ENCODE data around the gene PPP1R14D. TPM values are rescaled to one million over a fixed set of nuclear protein-coding genes. Genes with fewer than 3 reads are reported as not detected.

PPP1R14D gene
- total RNA-seq, 1 donor from 2014 or later = not detected

DNA sequence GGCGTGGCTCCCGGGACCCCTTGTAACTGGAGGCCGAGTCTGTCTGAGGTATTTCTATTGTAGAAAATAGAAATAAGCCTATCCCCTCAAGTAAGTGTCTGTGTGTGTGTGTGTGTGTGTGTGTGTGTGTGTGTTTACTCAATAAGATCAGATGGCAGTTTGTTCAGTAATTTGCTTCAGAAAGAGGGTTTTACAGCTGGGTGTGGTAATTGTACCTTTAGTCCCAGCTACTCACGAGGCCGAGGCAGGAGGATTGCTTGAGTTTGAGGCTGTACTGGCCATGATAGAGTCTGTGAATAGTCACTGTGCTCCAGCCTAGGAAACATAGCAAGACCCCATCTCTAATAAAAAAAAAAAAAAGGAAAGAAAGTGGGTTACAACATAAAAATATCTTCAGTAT, 24.0 kb upstream of the PPP1R14D start:
- DNase-seq = no peak

DNA sequence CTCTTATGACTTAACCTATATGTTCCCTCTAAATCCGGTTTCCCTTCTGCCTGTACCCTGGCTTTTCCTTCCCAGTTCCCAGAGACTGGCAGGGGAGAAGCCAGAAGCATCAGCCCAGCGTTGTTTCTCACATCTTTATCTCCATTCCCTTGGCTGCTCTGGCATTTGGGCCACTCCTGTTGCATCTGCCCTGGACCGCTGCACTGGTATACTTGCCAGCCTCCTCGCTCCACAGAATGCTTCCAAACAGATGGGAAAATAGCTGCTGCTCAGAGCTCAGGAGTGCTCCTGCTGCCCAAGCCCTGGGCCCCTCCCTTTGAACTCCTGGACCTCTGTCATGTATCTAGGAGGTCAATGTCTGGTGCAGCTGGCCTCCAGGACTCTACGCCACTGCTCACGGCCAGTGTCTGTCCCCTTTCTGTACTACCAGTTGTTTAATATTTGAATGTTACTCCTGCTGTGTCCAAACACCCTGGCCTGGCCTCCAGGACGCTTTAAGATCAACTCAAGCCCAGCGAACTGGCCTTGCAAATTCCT, 22.1 kb upstream of the PPP1R14D start:
- DNase-seq = no peak

DNA sequence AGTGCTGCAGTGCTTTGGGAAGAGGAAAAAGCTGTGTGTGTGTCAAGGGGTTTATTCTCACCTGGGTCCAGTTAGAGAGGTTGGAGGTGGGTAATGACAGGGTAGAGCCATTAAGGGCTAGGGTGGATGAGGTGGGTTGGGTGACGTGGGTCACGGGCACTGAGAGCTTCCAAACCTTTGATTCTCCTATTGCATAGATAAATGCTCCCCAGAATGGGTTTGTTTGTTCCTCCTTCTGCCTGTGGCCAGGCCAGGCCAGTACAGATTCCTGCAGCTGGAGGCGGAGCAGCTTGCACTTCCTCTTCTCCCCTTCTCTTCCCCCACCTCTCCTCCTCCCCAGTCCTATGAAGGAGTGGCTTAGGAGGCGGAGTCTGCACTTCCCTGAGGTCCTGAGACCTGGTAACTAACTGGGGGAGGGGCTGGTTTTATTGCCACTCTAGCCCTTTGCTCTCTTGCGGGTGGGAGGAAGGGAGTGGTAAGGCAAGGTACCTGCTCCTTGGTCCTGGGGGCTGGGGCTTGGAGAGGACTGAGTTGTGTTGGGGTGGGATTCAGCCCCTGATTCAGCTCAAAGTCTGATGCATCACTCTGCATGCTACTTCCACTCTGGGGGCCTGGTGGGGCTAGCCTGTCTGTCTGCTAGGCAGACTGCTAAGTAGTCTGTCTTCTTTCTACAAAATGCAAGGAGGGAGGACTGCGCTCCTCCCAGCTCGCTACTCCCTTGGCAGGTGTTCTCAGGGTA, 18.9 kb upstream of the PPP1R14D start:
- DNase-seq = no peak

DNA sequence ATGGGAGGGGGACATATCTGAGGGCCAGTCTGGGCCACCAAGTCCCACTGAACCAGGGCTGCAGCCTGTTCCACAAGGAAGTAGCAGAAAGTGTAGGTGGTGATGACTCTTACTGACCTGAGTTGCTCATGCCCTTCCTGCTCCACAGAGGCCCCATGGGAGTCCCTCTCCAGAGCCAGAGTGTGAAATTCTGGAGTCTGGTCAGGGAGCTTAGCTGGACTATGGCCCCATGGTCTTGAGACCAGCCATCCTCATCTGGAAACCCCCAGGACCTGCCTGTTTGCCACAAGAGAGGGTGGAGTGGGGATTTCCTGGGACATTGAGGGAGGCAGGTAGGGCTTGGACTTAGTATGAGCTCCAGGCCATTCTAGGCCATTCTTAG, 18.3 kb upstream of the PPP1R14D start:
- DNase-seq = no peak

DNA sequence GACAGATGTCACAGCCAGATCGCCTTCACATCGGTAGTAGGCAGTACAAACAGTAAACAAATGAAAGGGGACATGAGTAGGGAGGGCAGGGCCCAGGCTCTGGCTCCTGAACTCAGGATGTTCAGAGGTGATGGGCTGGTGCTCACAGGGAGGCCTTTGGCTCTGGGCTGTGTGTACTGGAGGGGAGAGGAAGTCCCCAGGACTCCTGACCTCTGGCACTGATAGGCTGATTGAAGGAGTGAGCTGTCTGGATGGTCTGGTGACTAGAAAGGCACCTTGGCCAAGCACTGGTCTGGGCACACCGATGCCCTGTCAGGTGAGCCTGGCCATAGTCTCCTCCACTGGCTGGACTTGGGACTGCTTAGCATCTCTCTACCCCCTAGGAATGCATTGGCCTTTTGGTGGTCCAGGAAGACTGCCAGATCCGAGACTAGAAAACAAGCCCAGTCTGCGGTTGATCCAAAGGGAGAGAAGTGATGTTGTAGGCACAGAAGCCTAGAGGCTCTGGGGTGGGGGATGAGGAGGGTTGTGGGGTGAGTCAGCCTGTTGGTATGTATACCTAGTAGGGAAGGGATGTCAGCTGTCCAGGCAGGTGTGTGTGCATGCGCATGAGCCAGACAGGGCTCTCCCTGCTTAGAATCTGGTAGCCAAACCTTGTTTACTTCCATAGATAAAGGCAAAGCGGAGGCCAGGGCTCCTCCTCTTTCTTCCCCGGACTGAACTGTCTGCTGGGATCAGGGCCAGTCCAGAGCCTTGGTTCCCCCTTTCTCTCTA, 17.2 kb upstream of the PPP1R14D start:
- no peak for DNase-seq

DNA sequence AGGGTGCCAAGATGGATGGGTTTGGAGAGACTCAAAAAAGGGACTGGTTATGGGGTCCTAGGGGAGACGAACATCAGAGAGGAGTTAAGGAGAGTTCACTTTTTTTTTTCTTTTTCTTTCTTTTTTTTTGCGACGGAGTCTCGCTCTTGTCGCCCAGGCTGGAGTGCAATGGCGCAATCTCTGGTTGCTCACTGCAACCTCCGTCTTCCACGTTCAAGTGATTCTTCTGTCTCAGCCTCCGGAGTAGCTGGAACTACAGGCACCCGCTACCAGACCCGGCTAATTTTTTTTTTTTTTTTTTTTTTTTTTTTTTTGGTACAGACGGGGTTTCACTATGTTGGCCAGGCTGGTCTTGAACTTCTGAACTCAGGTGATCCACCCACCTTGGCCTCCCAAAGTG, 16.5 kb upstream of the PPP1R14D start:
- no peak for DNase-seq

DNA sequence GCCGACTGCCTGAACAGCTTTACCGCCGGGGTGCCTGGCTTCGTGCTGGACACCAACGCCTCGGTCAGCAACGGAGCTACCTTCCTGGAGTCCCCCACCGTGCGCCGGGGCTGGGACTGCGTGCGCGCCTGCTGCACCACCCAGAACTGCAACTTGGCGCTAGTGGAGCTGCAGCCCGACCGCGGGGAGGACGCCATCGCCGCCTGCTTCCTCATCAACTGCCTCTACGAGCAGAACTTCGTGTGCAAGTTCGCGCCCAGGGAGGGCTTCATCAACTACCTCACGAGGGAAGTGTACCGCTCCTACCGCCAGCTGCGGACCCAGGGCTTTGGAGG, 16.2 kb upstream of the PPP1R14D start:
- DNase-seq = no peak

DNA sequence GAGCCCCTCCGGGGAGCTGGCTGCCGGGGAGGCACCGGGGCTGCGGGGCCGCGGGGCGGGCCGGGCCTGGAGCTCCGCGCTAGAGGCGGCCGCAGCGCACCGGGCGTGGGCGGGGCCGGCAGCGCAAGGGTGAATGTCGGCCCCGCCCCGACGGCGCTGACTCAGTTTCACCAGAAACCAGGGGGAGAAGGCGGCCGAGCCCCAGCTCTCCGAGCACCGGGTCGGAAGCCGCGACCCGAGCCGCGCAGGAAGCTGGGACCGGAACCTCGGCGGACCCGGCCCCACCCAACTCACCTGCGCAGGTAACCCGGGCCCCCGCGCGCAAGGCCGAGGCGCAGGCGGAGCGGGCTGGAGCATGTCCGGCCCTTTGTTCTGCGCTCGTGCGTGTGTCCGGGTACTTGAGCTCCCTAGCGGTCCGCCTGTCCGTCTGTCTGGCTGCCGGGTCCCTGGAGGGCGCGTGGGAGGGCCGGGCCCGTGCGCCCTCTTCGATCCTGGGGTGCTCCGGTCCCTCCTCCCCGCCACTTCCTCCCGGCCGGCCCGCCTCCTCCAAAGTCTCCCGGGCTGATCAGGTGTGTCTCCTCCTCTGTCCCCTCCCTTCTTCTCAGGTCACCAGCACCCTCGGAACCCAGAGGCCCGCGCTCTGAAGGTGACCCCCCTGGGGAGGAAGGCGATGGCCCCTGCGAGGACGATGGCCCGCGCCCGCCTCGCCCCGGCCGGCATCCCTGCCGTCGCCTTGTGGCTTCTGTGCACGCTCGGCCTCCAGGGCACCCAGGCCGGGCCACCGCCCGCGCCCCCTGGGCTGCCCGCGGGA, 15.6 kb upstream of the PPP1R14D start, which contains the start of gene SPINT1:
SPINT1 (plus strand) TSS at position 164 of the 811 bp plus-strand sequence; CDS start at position 671, 507 bp downstream.
- no peak for DNase-seq

DNA sequence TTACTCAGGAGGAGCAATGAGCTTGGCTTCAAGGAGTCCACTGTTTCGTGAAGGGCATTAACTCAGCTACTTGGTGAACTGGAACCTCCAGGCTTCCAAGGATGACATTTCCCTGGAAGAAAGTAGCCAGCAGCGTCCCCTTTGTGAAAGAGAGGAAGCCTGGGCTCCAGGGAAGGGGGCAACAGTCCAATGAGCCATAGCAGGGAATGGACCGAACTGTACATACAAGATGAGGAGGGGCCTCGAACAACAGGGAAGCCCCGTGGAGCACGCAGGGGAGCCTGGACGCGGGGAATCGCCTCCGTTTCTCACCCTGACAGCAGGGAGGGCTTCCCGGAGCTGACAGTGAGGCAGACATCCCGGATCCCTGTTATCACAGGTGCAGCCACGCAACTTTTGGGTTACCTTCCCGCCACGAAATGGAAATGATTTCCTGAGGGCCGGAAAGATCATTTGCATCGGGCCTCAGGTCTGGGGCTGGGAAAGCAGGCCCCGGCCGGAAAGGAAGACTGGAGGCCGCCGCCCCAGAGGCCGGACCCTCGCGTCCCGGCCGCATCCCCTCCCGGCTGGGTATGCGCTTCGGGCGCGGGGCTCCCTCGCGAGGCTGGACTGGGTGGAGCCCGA, 14.9 kb upstream of the PPP1R14D start:
- no peak for DNase-seq

DNA sequence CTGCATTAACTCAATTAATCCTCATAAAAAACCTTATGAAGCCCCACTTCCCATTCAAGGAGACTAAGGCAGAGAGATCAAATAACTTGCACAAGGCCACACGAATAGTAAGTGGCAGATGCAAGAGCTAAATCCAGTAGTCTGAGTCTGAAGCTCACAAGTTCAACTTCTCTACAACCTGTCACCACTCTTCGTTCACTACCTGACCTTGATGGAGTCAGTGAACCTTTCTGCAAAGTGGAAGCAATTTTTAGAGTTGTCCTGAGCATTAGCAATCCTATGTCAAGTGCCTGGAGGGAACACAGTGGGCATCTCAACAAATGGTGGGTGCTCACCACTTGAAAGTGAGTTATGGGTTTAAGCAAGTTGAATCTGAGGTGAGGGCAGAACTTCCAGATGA, 13.2 kb upstream of the PPP1R14D start:
- no peak for DNase-seq

DNA sequence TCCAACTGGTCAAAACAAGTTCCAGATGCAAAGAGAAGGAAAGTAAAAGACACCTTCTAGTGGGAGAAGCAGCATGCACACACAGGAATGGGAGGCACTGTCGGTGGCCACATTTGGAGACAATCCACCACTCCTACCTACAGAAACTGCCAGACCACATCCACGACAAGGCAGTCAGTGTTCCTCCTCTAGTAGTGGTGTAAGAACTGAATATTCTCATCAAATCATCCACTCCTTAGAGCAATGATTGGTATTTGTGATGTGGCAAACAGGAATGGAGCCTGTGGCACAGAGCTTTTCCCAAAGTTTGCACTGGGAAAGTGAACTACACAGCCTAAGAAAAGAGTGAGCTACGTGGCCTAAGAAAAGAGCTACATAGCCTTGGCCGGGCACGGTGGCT, 10.2 kb upstream of the PPP1R14D start:
- no peak for DNase-seq

DNA sequence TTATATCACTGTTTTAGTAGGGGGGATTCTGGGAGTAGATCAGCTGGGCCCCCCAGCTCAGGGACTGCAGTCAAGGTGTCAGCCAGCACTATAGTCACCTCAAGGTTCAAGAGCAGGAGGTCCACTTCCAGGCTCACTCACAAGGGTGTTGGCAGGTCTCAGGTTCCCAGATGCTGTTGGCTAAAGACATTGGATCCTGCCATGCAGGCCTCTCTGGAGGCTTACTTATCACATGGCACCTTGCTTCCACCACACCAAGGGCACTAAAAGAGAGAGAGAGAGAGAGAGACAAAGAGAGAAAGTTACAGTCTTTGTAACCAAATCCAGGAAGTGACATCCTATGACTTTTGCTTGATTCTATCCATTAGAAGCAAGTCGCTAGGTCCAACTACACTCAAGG, 7.5 kb upstream of the PPP1R14D start:
- no peak for DNase-seq

DNA sequence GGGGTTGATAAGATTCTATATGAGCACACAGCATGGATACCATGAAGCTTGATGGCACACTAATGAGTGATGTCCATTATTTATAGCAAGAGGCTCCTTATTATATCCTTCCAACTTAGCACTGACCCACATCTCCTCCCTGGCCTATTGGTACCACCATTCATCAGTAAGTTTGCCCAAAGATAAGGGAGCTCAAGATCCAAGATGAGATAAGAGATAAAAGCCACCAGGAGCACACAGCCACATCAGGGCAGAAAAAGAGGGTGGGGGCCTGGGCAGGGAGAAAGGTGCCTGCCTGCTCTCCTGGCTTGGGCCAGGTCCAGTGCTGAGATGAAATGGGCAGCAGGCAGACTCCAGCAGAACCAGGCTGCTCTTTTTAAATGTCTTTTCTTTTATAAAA, 4.4 kb upstream of the PPP1R14D start:
- DNase-seq = no peak

DNA sequence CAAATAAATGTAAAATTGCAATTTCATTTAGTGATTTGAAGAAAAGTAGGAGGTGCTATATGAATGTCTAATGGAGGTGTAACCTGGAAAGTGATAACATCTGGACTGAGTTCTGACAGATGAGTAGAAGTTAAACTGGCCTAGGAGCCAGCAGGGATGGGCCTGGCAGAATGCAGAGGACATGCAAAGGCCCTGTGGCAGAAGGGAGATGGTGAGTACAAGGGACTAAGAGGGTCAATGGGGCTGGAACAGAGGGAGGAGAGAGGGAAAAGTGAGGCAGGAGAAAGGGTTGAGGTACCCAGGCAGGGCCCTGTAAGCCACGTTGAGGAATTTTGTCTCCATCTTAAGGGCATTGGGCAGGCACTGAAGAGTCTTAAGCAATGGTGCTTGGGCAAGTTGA, 3.4 kb upstream of the PPP1R14D start:
- DNase-seq = no peak

DNA sequence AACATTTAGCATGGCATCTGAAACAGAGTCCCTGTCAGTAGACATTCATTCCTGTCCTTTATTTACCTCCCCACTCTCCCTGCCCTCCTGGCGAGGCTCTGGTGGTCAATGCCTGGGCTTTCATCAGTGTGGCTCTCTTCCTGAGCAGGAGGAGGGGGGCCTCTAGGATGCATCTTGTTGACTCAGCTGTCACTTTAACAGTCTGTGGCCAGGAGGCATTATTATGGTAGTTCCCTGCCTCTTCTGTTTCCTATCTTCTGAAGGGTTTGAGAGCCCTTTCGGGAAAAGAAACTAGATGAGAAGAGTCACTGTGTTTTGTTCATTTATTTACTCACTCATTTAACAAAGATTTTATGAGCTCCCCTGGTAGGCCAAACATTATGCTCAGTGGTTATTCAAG, 2.4 kb upstream of the PPP1R14D start:
- DNase-seq = no peak

DNA sequence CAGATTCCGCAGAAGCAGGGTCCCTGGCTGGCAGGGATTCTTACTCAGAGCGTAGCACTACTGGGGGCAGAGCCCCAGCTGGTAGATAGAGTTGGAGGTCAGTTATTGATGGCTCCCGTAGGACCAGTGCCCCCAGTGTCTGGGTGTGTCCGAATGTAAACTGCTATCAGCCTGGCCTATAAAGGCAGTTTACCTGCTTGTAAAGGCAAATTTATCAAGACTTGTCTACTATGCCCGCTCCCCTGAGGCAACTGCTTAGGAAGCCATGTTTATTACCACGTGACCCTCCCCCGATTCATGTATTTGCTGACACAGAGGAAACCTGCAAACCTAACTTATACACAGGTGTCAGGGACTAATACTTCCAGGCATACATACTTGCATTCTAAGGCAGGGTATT, 607 bp upstream of the PPP1R14D start:
- DNase-seq = no peak

DNA sequence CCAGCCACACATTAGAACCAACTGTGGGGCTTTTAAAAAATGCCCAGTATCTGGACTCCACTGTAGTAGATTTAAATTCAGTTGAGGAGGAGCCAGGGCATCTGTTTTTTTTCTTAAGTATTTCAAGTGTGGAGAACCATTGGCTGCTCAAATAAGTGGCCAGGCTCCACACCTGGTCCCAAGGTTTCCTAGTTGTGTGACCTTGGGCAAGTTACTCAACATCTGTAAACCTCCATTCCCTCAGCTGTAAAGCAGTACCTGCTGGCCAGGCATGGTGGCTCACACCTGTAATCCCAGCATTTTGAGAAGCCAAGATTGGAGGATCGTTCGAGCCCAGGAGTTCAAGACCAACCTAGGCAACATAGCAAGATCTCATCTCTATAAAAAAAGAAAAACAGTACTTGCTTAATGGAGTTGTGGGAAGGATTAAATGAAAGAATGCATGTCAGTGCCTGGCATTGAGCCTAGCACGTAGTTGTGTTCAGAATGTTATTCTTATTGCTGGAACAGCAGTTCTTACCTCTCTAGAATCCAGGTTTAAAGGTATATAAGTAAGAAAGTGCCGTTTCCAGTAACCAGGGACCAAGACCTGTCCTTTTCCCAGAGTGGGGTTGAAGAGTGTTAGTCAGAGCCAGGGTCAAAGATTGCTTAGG, 2.0 kb downstream of the PPP1R14D start:
- DNase-seq = no peak

DNA sequence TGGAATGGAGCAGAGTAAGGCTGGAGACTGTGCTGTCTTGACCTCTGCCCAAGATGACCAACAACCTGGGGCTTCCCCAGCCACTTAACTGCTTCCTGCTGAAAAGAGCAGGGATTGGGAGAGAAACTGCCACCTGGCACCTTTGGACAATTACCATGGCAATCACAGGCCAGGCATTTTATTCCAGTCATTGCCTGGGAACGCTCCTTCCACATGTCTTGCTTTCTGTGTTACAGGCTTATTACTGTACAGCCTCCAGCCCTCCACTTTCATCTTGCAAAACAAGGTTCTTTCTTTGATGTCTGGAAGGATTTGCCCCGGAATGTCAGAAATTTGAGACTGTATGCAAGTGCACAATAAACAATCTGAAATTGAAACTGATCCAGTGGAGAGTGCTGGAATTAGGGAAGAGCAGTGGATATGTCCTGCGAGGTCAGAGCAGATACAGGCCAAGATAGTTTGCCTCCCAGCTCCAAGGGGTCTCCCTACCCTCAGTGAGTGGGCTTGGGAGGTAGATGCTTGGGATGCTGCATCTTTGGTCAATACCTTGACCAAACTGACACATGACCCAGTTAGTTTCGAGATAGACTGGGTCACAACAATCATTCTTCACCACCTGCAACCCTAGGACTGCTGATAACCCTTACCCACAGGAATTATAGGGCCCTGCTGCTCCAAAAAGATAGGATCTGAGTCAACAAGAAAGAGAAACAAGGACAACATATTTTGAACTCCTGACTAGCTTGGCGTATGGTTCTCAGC, 2.7 kb downstream of the PPP1R14D start:
- no peak for DNase-seq

DNA sequence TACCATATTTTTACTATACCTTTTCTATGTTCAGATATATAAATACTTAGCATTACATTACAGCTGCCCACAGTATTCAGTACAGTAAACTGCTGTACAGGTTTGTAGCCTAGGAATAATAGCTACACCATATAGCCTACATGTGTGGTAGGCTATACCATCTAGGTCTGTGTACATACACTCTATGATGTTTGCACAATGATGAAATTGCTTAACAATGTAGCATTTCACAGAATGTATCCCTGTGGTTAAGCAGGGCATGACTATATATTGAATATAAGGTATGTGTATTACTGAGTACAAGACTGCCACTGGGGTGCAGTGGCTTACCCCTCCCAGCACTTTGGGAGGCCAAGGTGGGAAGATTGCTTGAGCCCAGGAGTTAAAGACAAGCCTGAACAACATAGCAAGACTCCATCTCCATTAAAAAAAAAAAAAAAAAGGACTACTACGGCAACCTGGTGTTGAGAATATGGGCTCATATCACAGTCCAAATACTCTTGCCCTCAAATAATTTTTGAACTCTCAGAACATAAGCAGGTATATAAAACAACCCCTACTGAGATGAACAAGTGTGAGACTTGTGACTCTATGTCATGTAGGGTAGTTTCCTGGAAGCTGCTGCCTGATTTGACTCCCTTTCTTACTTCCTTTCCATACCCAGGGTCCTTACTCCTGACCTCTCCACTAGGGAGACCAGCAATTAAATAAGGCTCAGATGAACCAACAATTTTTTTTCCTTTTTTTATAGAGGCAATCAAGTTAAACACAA, 4.8 kb downstream of the PPP1R14D start:
- DNase-seq = no peak

DNA sequence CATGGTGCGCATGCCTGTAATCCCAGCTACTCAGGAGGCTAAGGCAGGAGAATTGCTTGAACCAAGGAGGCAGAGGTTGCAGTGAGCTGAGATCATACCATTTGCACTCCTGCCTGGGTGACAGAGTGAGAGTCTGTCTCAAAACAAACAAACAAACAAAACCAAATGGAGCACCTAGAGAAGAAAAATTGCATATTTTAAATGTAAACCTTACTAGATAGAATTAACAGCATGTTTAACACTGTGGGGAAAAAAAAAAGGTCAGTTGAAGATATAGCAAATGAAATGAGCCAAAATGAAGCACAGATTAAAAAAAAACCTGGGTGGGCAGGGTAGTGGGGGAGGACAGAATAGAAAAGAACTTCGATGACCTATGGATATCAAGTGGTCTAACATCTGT, 7.3 kb downstream of the PPP1R14D start:
- DNase-seq = no peak
